Adipocyte (in vitro differentiated cells): ENCODE data around the gene LRMDA.
A peak's percentile ranks its signal among the peaks of the same experiment; 100 is the strongest.

Experiments used
- DNase-seq: peaks from one replicate; pipeline ENCODE4 v3.0.0-alpha.2; 2015; ENCODE audit warnings: low read depth
- H3K27me3 ChIP-seq: replicated peaks from 2 replicates; pipeline ENCODE4 v1.7.0; 2013; ENCODE audit warnings: mild to moderate bottlenecking, low read length, moderate library complexity; ENCODE audit not compliant: control insufficient read depth, insufficient read depth
- H3K36me3 ChIP-seq: 2 replicates; pipeline ENCODE4 v1.7.0; 2013; ENCODE audit warnings: low read length, mild to moderate bottlenecking, moderate library complexity; ENCODE audit not compliant: control insufficient read depth, insufficient read depth, severe bottlenecking
- H3K4me1 ChIP-seq: 2 replicates; pipeline ENCODE4 v1.7.0; 2013; ENCODE audit warnings: mild to moderate bottlenecking, low read length, moderate library complexity; ENCODE audit not compliant: control insufficient read depth, insufficient read depth
- H3K4me3 ChIP-seq: 2 replicates; pipeline ENCODE4 v1.7.0; 2013; ENCODE audit warnings: mild to moderate bottlenecking, low read length, moderate library complexity
- H3K9ac ChIP-seq: 2 replicates; pipeline ENCODE4 v1.7.0; 2013; ENCODE audit warnings: mild to moderate bottlenecking, low read length, moderate library complexity
- H3K9me3 ChIP-seq: 2 replicates; pipeline ENCODE4 v1.7.0; 2013; ENCODE audit warnings: mild to moderate bottlenecking, low read length, moderate library complexity; ENCODE audit not compliant: control insufficient read depth

LRMDA gene

GRCh38 chr10:75665707-75666106 is 234.3 kb downstream of the LRMDA start:
- H3K36me3 ChIP-seq = no peaks in the 10 kb centered on the region

GRCh38 chr10:75672111-75672671 is 240.8 kb downstream of the LRMDA start:
- no peak overlapping the region for H3K9ac ChIP-seq
- H3K36me3 ChIP-seq = no peaks in the 10 kb centered on the region
- H3K27me3 ChIP-seq = no peaks in the 10 kb centered on the region
- DNase-seq = no peak
- H3K9me3 ChIP-seq = no peaks in the 10 kb centered on the region
- H3K4me3 ChIP-seq = no peak overlapping the region
- peaks cover 6% of the 10 kb centered on the region for H3K4me1 ChIP-seq

More at GRCh38 chr10:75665707-75666106, 234.3 kb downstream of the LRMDA start:
- no peak for DNase-seq
- Histone ChIP-seq H3K4me1 (peaks cover 30% of the 10 kb centered on the region), H3K4me3 (no peak overlapping the region), H3K9me3 (no peaks in the 10 kb centered on the region), H3K9ac (no peak overlapping the region), H3K27me3 (no peaks in the 10 kb centered on the region)

GRCh38 chr10:75672842-75673241 is 241.4 kb downstream of the LRMDA start:
- Histone ChIP-seq H3K9me3 (no peaks in the 10 kb centered on the region), H3K27me3 (no peaks in the 10 kb centered on the region), H3K36me3 (no peaks in the 10 kb centered on the region), H3K4me3 (no peak overlapping the region), H3K9ac (no peak overlapping the region), H3K4me1 (peaks cover 12% of the 10 kb centered on the region)
- no peak for DNase-seq

DNA sequence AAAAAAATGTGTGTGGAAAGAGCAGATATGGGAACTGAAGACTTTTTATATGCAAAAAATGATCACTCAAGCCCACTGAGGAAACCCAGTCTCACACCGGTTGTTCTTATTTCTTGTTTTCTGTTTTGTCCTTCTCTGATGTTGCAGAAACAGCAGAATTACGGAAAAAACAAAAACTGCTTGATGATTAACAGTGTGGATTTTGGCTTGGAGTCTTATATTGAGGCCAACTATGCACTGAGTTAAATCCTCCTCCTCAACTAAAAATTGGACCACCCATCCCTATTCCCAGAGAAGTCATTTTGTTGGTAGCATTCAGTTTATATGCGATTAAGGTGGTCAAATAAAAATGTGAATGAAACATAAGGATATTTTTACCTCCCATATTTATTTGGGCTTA is 246.1 kb downstream of the LRMDA start:
- Histone ChIP-seq H3K36me3 (no peaks in the 10 kb centered on the region), H3K4me3 (peak overlapping the region; percentile 55), H3K27me3 (no peaks in the 10 kb centered on the region), H3K4me1 (peaks cover 22% of the 10 kb centered on the region), H3K9ac (peak overlapping the region; percentile 48), H3K9me3 (no peaks in the 10 kb centered on the region)
- no peak for DNase-seq

- Histone ChIP-seq H3K4me1 (peaks cover 28% of the 10 kb centered on the region), H3K9ac (no peak overlapping the region), H3K4me3 (no peak overlapping the region), H3K27me3 (no peaks in the 10 kb centered on the region), H3K36me3 (no peaks in the 10 kb centered on the region), H3K9me3 (no peaks in the 10 kb centered on the region)
- DNase-seq = no peak
Observed at GRCh38 chr10:75678527-75678926, 247.1 kb downstream of the LRMDA start.

- H3K4me1 ChIP-seq = peaks cover 32% of the 10 kb centered on the region
- no peak overlapping the region for H3K4me3 ChIP-seq
- DNase-seq = peak; percentile 2
- no peaks in the 10 kb centered on the region for H3K27me3 ChIP-seq
- no peaks in the 10 kb centered on the region for H3K9me3 ChIP-seq
- no peaks in the 10 kb centered on the region for H3K36me3 ChIP-seq
- H3K9ac ChIP-seq = no peak overlapping the region
Observed at GRCh38 chr10:75679536-75679935, 248.1 kb downstream of the LRMDA start.

DNA sequence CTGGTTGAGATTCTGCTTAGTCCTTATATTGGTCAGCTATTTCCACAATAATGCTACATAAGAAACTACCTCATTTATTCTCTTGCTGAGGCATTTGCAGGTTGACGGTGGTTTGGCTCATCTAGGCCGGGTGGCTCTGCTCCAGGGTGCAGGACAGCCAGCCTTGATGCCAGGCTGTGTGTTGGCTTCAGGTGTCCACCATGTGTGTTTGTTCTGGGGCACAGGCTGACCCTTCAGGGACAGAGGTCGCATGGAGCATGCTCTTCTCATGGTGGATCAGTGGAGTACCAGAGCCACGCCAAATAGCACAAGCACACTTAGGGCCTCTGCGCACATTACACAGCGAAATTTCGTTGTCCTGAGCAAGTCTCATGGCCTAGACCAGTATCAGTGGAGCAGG is 249.9 kb downstream of the LRMDA start:
- Histone ChIP-seq H3K36me3 (no peaks in the 10 kb centered on the region), H3K27me3 (no peaks in the 10 kb centered on the region), H3K9ac (no peak overlapping the region), H3K4me3 (no peak overlapping the region), H3K4me1 (peaks cover 39% of the 10 kb centered on the region), H3K9me3 (no peaks in the 10 kb centered on the region)
- no peak for DNase-seq

GRCh38 chr10:75682649-75683557 is 251.5 kb downstream of the LRMDA start:
- Histone ChIP-seq H3K27me3 (no peaks in the 10 kb centered on the region), H3K4me1 (peaks cover 27% of the 10 kb centered on the region), H3K36me3 (no peaks in the 10 kb centered on the region), H3K4me3 (no peak overlapping the region), H3K9me3 (peaks cover 6% of the 10 kb centered on the region), H3K9ac (no peak overlapping the region)
- no peak for DNase-seq

DNA sequence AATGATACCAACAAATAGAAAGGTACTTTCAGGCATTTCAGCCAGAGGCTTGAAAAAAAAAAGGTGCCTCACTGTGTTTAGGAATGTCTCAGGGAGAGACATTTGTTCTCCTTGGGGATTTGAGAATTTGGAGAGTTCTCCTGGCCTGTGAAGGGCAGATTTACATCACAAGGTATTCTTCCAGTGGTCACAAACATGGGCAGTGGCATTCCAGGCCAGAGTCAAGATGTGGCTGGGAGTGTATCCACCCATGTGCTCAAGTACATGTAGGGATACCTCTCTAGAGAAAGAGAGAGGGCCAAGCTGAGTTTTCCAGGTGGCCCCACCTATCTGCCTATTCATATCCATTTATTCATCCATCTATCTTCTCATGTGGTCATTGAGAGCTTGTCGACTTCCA is 253.8 kb downstream of the LRMDA start:
- H3K36me3 ChIP-seq = no peaks in the 10 kb centered on the region
- peaks cover 18% of the 10 kb centered on the region for H3K4me1 ChIP-seq
- H3K27me3 ChIP-seq = no peaks in the 10 kb centered on the region
- peaks cover 10% of the 10 kb centered on the region for H3K9me3 ChIP-seq
- H3K4me3 ChIP-seq = no peak overlapping the region
- no peak for DNase-seq
- no peak overlapping the region for H3K9ac ChIP-seq

DNA sequence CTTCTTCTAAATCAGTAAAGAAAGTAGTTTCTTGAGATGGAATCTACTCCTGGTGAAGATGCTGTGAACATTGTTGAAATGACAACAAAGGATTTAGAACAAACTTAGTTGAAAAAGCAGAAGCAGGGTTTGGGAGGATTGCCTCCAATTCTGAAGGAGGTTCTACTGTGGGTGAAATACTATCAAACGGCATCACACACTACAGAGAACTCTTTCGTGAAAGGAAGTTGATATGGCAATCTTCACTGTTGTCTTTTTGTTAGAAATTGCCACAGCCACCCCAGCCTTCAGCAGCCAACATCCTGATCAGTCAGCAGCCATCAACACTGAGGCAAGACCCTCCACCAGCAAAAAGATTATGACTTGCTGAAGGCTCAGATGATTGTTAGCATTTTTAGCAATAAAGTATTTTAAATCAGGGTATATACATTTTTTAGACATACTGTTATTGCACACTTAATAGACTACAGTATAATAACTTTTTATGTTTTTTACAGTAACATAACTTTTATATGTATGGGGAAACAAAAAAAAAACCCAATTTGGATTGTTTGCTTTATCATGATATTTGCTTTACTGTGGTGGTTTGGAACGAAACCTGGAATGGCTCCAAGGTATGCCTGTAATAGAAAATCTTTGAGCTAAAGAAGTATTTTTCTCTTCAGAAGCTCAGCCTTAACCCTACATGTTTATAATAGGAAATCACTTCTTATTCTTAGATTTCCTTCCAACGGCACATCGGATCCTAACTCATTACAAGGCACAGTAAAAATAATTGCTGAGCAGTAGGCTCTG is 257.3 kb downstream of the LRMDA start:
- Histone ChIP-seq H3K4me1 (peaks cover 11% of the 10 kb centered on the region), H3K27me3 (no peaks in the 10 kb centered on the region), H3K36me3 (no peaks in the 10 kb centered on the region), H3K9me3 (peaks cover 10% of the 10 kb centered on the region), H3K9ac (no peak overlapping the region), H3K4me3 (no peak overlapping the region)
- no peak for DNase-seq

DNA sequence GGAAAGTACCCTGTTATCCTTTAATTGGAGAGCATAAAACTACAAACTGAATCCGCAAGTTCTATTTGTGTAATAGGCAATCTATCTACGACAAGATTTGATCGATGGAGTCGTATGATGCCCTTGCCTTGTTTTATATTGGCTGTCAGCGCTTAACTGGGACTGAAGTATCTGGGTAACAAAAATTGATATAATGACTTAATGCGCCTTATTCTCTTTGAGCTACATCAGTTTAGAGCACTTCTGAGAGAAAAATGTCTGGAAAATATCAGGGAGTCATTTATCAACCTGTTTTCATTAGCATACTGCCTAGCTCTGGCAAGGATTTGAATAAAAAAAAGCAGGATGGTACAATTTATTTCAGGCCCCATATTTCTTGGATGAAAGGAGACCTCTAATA is 262.1 kb downstream of the LRMDA start:
- DNase-seq = no peak
- H3K4me3 ChIP-seq = no peak overlapping the region
- no peaks in the 10 kb centered on the region for H3K36me3 ChIP-seq
- peaks cover 14% of the 10 kb centered on the region for H3K9me3 ChIP-seq
- H3K4me1 ChIP-seq = no peaks in the 10 kb centered on the region
- H3K9ac ChIP-seq = no peak overlapping the region
- H3K27me3 ChIP-seq = no peaks in the 10 kb centered on the region
